Heart left ventricle (tissue), 13 donors: ENCODE measurements around the gene EP400.

ENCODE experiments used
- CTCF ChIP-seq, 12 donors: fragments of 200-600 bp; sonication (generic) in 4 of 12; IDR thresholded peaks; one replicate each; pipeline versions ENCODE4 v1.5.0 to v1.8.0; 2018 to 2022; ENCODE audit warnings: antibody characterized with exemption in 12 of 12, mild to moderate bottlenecking in 5 of 12
- POLR2A ChIP-seq, 2 donors: fragments of 450-650 bp; IDR thresholded peaks; one replicate each; pipeline ENCODE4 v1.6.1; 2017; ENCODE audit warnings: antibody characterized with exemption in 2 of 2, mild to moderate bottlenecking in 2 of 2, moderate library complexity in 2 of 2
- donor health status: ischemic (EF 13 %, LVEDD 7.1; RV severe dilation, severe dysfunction).
- donor health status: DM: no; HTN: yes; CAD: no.
- donor health status: DM: no; HTN: no; CAD: no.
- donor health status: ischemic (EF 25% LVEDD 6.9; RV normal size, moderate dysfunction).
- donor health status: ischemic (EF 25% LVEDD 5.7; RV mildly dilated, moderate dysfunction).
- donor health status: ischemic (EF 35%, LVEDD 5.7; RV mildly dilated, moderate dysfunction).
- donor health status: nonischemic (EF 11% LVEDD 7.7; RV severe dilation, severe dysfunction).
- donor health status: DM: yes; HTN: yes; CAD: no.
- donor health status: PGD.
- donor health status: ischemic (EF 29% LVEDD 5.4; RV normal size, mild dysfunction).
- donor health status: nonischemic (EF 23%, LVEDD 6.1; RV moderate dilation, normal function).

GRCh38 chr12:132052196-132052932, 102.6 kb downstream of the EP400 start:
- TF ChIP-seq POLR2A (IDR thresholded peaks at IDR 0.05) (no peak), CTCF (IDR thresholded peaks at IDR 0.05) (no peak)
